ENCODE measurements around the gene SLC7A8. TPM values are rescaled to one million over a fixed set of nuclear protein-coding genes. Genes with fewer than 3 reads are reported as not detected.

The SLC7A8 gene
- total and polyA plus RNA-seq, 10 of the 15 experiments (the other 5 are each of a cell fraction or from before 2014, with no cell fraction given): 0.06 to 0.28 (median 0.21) TPM; not detected in 7

GRCh38 chr14:23095196-23096108, 88.0 kb downstream of the SLC7A8 start, which contains the start of gene C14orf119 (continued):
- TF ChIP-seq PKNOX1 (IDR thresholded peaks at IDR 0.05) (peak; percentile 76), RCOR1 (conservative IDR thresholded peaks at IDR 0.05; ENCODE audit: low read depth, low read length) (no peak), MEF2A (IDR thresholded peaks at IDR 0.05; ENCODE audit: insufficient read depth, low read depth, low read length) (no peak), NKRF (conservative IDR thresholded peaks at IDR 0.05) (peak; percentile 82), SMARCA5 (IDR thresholded peaks at IDR 0.05) (no peak), TBL1XR1 (IDR thresholded peaks at IDR 0.05; ENCODE audit: low read depth, low read length) (no peak; the same call in none of the 2 replicates), FOS (IDR thresholded peaks at IDR 0.05; ENCODE audit: borderline replicate concordance, extremely low read depth, insufficient read length) (no peak), JUND (IDR thresholded peaks at IDR 0.05; ENCODE audit: low read depth, low read length) (no peak), USF2 (IDR thresholded peaks at IDR 0.05; ENCODE audit: borderline replicate concordance, low read depth, low read length) (no peak), IRF4 (IDR thresholded peaks at IDR 0.05; ENCODE audit: low read depth, low read length) (0 out of 2 replicates have a peak, but pooled peaks have one; percentile 9), JUNB (IDR thresholded peaks at IDR 0.05) (no peak), TCF7 (IDR thresholded peaks at IDR 0.05; ENCODE audit: borderline replicate concordance) (no peak), EGR1 (IDR thresholded peaks at IDR 0.05; ENCODE audit: borderline replicate concordance in 1 of 2, low read depth in 2 of 2, low read length in 2 of 2) (peak in 1 of 2 experiments; percentile 95; a peak in 2 of 3 replicates), MYB (IDR thresholded peaks at IDR 0.05; ENCODE audit: borderline replicate concordance, low read depth, low read length) (no peak), E2F8 (IDR thresholded peaks at IDR 0.05; ENCODE audit: low read depth, partially characterized antibody) (no peak), RELB (IDR thresholded peaks at IDR 0.05; ENCODE audit: low read depth) (peak; percentile 71), SUPT20H (IDR thresholded peaks at IDR 0.05; ENCODE audit: borderline replicate concordance, control insufficient read depth, low read depth, low read length) (no peak), HDAC2 (IDR thresholded peaks at IDR 0.05) (no peak), SMAD5 (IDR thresholded peaks at IDR 0.05; ENCODE audit: low read depth) (peak; percentile 70), TCF3 (IDR thresholded peaks at IDR 0.05; ENCODE audit: borderline replicate concordance, insufficient read depth, low read depth, low read length) (0 out of 2 replicates have a peak, but pooled peaks have one; percentile 14), NRF1 (conservative IDR thresholded peaks at IDR 0.05; ENCODE audit: low read depth, low read length) (no peak)

All from GM12878 (cell line).